GM19099 (cell line): ENCODE measurements around the gene SLC25A21.

Experiments used
- POLR2A ChIP-seq: IDR thresholded peaks from 3 replicates; pipeline ENCODE4 v1.6.1; 2011; ENCODE audit warnings: low read depth; ENCODE audit not compliant: insufficient read length; ENCODE audit errors: extremely low read depth

The SLC25A21 gene

GRCh38 chr14:37045340-37046061, 126.9 kb downstream of the SLC25A21 start:
- TF ChIP-seq POLR2A = no peak

- TF ChIP-seq POLR2A = no peak
These were observed 134.6 kb downstream of the SLC25A21 start for GRCh38 chr14:37037636-37038387.

- TF ChIP-seq POLR2A = no peak
These were observed 135.6 kb downstream of the SLC25A21 start for GRCh38 chr14:37036669-37037341.

- no peak for TF ChIP-seq POLR2A
These were observed 137.0 kb downstream of the SLC25A21 start for GRCh38 chr14:37035401-37035800.

DNA sequence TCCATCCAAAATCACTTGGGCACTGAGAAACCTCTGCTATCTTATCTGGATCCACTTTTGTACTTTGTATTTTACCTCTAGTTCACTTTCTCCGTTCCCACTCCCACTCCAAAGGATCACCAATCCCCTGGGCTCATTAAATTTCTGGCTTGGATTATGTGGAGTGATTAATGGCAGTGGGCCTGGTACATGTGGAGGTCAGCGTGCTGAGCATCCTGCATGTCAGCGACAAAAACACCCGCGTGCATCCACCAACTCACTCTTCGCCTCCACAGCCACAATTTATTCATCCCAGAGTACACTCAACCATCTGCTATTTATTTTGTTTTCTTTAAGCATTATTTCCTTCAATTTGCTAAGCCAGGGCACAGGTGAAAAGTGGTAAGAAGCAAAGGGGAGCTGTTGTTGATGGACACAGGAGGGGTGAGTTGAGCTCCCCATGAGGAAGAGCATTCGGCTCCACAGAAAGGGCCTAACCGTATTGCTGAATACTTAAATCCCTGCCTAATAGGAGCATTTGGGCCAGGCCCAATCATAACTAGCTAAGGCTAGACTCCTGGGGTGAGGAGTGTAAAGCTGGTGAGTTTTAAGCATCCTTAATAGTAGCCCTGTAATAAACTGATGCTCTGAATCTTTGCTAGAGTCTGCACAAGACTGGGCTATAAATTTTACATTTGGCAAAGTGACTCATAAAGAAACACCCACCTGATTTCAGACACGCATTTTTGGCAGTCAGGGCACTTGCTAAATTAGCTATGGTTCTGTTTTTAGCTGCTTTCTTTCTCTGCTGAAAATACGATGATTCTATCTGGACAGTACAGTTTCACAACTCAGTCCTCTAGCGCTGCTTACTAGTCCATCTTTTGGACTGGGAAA, 137.8 kb downstream of the SLC25A21 start:
- TF ChIP-seq POLR2A = no peak

- TF ChIP-seq POLR2A = no peak
These were observed 139.5 kb downstream of the SLC25A21 start for GRCh38 chr14:37032863-37033262.

GRCh38 chr14:37027188-37027824, 145.1 kb downstream of the SLC25A21 start:
- TF ChIP-seq POLR2A = no peak

DNA sequence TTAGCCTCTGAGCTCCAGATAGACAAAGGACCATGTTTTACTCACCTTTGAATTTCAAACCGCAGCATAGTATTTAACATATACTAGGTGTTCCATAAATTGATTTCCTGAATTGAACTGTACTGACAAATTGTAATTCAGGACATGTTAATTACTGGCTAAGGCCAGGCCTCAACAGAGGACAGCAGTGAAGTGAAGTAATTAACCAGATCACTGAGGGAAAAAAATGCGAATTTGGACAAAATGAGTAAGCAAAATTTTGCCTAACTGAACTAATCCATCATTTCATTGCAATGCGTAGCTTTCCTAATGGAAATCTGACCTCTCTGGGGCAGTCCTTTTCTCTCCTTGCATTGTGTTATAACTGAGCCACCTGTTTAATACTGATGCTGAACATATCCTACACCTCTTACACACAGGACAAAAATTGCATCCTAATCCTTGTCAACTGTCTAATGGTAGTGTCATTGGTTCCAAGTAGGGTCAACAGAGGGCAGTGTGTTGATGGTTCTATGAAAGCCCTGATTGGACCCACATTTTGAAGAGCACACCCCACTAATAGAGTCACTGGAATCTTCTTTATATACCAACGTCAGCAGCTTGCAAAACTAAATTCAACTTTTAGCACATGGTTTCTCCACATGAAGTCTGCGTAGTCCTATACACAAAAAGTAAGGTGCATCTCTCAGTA, 148.4 kb downstream of the SLC25A21 start:
- TF ChIP-seq POLR2A = no peak

GRCh38 chr14:37021390-37021789, 151.0 kb downstream of the SLC25A21 start:
- TF ChIP-seq POLR2A = no peak

DNA sequence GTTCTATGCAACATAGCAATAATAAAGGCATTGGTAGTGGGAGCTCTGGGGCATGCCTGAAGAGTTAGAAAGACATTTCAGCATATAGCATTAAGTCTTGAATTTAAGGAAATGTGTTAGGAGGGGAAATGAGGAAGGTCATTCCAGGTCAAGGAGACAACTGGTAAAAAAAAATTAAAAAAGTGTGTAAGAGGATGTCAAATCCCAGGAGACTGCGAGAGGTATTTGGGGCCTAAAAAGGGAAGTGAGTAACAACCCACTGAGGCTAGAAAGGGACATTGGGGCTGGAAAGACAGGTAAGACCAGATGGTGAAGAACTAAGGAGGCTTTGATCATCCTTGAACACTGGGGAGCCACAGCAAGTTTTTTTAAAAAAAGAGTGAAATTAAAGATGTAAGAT, 152.9 kb downstream of the SLC25A21 start:
- no peak for TF ChIP-seq POLR2A

GRCh38 chr14:37018571-37019240, 153.7 kb downstream of the SLC25A21 start:
- TF ChIP-seq POLR2A = no peak

DNA sequence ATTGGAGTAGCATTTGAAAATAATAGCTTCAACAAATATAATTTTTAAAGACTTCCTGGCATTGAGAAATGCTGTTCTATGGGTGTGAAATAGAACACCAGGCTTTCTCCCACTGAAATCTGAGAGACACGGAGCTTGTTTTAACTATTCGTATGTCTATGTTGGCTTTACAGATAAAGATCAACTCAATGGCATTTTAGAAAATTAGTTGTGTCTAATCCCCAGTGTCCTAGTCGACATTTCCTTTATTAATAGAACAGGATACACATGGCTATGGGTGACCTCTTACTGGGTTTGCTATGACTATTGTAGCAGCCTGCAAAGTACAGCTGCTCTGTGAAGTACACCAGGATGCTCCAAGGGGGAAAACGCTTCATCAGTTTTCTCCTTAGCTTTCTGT, 159.3 kb downstream of the SLC25A21 start:
- no peak for TF ChIP-seq POLR2A

DNA sequence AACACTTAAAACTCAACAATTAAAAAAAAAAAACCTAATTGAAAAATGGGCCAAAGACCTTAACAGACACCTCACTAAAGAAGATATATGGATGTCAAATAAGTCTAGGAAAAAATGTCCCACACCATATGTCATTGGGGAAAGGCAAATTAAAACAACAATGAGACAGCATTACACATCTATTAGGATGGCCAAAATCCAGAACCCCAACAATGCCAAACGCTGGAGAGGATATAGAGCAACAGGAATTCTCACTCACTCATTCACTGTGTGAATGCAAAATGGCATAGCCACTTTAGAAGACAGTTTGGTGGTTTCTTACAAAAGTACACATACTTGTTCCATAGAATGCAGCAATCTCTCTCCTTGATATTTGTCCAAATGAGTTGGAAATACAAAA, 173.7 kb downstream of the SLC25A21 start:
- TF ChIP-seq POLR2A = no peak
